Trophoblast cell (in vitro differentiated cells and primary cell): ENCODE data around the gene EARS2.
A peak's percentile ranks its signal among the peaks of the same experiment; 100 is the strongest.
"Not testable (repeated sequence)": the region's sequence is repeated elsewhere in the genome, so short reads cannot be mapped to it uniquely, and the experiment has no call there.

Experiments used
- DNase-seq, 2 donors: peaks; one replicate each; pipeline ENCODE4 v3.0.0-alpha.2; 2016
- H2AFZ ChIP-seq: 2 replicates; pipeline ENCODE4 v1.6.1; 2013; ENCODE audit warnings: low read length, moderate library complexity, mild to moderate bottlenecking; ENCODE audit not compliant: insufficient read depth, poor library complexity
- H2AK5ac ChIP-seq: 2 replicates; pipeline ENCODE4 v1.6.1; 2013; ENCODE audit warnings: mild to moderate bottlenecking, low read length
- H2BK120ac ChIP-seq: 2 replicates; pipeline ENCODE4 v1.6.1; 2013; ENCODE audit warnings: low read length, mild to moderate bottlenecking, moderate library complexity; ENCODE audit not compliant: insufficient read depth, poor library complexity
- H2BK12ac ChIP-seq: 2 replicates; pipeline ENCODE4 v1.6.1; 2013; ENCODE audit warnings: mild to moderate bottlenecking, low read length, moderate library complexity
- H2BK5ac ChIP-seq: 2 replicates; pipeline ENCODE4 v1.6.1; 2013; ENCODE audit warnings: low read length, low read depth, moderate library complexity, mild to moderate bottlenecking; ENCODE audit not compliant: poor library complexity
- H3K14ac ChIP-seq: 2 replicates; pipeline ENCODE4 v1.6.1; 2013; ENCODE audit warnings: mild to moderate bottlenecking, low read length
- H3K18ac ChIP-seq: 2 replicates; pipeline ENCODE4 v1.6.1; 2013; ENCODE audit warnings: mild to moderate bottlenecking, low read length
- H3K23ac ChIP-seq: 2 replicates; pipeline ENCODE4 v1.6.1; 2013; ENCODE audit warnings: low read length
- H3K27ac ChIP-seq: 2 replicates; pipeline ENCODE4 v1.5.1; 2013; ENCODE audit warnings: low read depth, mild to moderate bottlenecking, inconsistent platforms, low read length, moderate library complexity
- H3K27me3 ChIP-seq: 2 replicates; pipeline ENCODE4 v1.6.1; 2013; ENCODE audit warnings: inconsistent platforms, mild to moderate bottlenecking, low read length, moderate library complexity; ENCODE audit not compliant: insufficient read depth
- H3K36me3 ChIP-seq, 2 experiments: 1 replicate in 1 of 2; 2 replicates in 1 of 2; pipeline ENCODE4 v1.6.1; 2013; ENCODE audit warnings: low read length in 2 of 2, mild to moderate bottlenecking in 2 of 2, moderate library complexity in 1 of 2; ENCODE audit not compliant: insufficient read depth in 2 of 2, control insufficient read depth in 1 of 2
- H3K4ac ChIP-seq: 2 replicates; pipeline ENCODE4 v1.6.1; 2013; ENCODE audit warnings: low read depth, mild to moderate bottlenecking, low read length, moderate library complexity
- H3K4me1 ChIP-seq, 2 experiments: 1 replicate in 1 of 2; 2 replicates in 1 of 2; pipeline ENCODE4 v1.6.1; 2013; ENCODE audit warnings: low read length in 2 of 2, mild to moderate bottlenecking in 2 of 2, moderate library complexity in 1 of 2; ENCODE audit not compliant: insufficient read depth in 2 of 2, control insufficient read depth in 1 of 2
- H3K4me2 ChIP-seq: 2 replicates; pipeline ENCODE4 v1.6.1; 2013; ENCODE audit warnings: inconsistent platforms, mild to moderate bottlenecking, low read length, moderate library complexity
- H3K4me3 ChIP-seq: 2 replicates; pipeline ENCODE4 v1.5.1; 2013; ENCODE audit warnings: mild to moderate bottlenecking, low read depth, low read length, inconsistent platforms
- H3K79me1 ChIP-seq: one replicate; pipeline ENCODE4 v1.6.1; 2013; ENCODE audit warnings: low read length
- H3K79me2 ChIP-seq: 2 replicates; pipeline ENCODE4 v1.6.1; 2013; ENCODE audit warnings: low read length, mild to moderate bottlenecking; ENCODE audit not compliant: control insufficient read depth, insufficient read depth, poor library complexity
- H3K9ac ChIP-seq: 2 replicates; pipeline ENCODE4 v1.6.1; 2013; ENCODE audit warnings: mild to moderate bottlenecking, low read length
- H3K9me3 ChIP-seq: 2 replicates; pipeline ENCODE4 v1.6.1; 2013; ENCODE audit warnings: low read depth, mild to moderate bottlenecking, control low read depth, inconsistent platforms, low read length; ENCODE audit not compliant: insufficient read depth
- H4K12ac ChIP-seq: 2 replicates; pipeline ENCODE4 v1.6.1; 2013; ENCODE audit warnings: low read depth, mild to moderate bottlenecking, low read length, moderate library complexity
- H4K8ac ChIP-seq: 2 replicates; pipeline ENCODE4 v1.6.1; 2013; ENCODE audit warnings: low read depth, mild to moderate bottlenecking, low read length, moderate library complexity
- H4K91ac ChIP-seq: one replicate; pipeline ENCODE4 v1.6.1; 2013; ENCODE audit warnings: low read depth, mild to moderate bottlenecking, low read length, moderate library complexity
- WGBS: extraction: QIAGEN DNeasy Blood & Tissue Kit; methylation state at CpG from one replicate; pipeline ENCODE4 v1.1.7; 2013; ENCODE audit warnings: missing lambda C conversion rate; ENCODE audit not compliant: insufficient read length, insufficient coverage; ENCODE audit errors: extremely low coverage; 5-methylcytosine and 5-hydroxymethylcytosine counted together

EARS2 gene

DNA sequence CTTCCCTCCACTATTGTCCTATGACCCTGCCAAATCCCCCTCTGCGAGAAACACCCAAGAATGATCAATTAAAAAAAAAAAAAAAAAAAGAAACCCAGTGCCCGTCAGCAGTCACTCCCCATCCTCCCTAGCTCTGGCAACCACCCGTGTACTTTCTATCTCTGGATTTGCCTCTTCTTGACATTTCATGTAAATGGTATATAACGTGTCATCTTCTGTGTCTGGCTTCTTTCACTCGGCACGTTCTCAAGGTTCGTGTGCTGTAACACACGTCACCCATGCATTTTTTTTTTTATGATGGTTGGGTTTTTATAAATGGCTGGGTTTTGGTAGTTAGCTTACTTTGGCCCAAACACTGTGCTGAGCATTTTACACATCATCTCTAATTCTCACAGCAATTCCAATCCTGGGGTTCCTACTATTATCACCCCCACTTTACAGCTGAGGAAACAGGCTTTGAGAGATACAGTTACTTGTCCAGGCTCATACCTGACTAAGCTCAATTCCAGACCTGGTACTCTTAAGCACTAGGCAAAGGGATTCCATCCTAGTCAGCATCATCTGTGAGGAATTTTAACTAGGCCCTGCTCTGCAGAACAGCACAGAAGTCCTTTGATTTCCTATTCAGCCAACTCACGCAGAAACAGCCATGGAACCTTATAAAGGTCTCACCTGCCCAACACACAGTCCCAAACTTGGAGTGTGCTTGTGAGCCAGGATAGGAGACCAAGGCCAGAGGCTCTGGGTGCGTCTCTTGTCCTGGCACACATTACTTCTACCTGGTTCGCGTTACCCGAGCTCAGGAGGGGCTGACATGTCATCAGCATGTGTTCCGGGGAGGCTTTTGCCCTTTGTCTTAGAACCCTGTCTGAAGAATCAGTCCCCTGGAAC is 27.3 kb upstream of the EARS2 start:
- WGBS, result no CpG with 5 or more reads among the region's 14 CpGs
- H3K9me3 ChIP-seq, result no peaks in the 10 kb centered on the region
- H3K79me2 ChIP-seq, result no peaks in the 10 kb centered on the region
- H4K91ac ChIP-seq, result no peak overlapping the region
- no peaks in the 10 kb centered on the region for H3K27me3 ChIP-seq
- no peak overlapping the region for H2BK120ac ChIP-seq
- no peak overlapping the region for H2AK5ac ChIP-seq
- no peak overlapping the region for H3K27ac ChIP-seq
- H3K79me1 ChIP-seq, result no peaks in the 10 kb centered on the region
- H3K4me1 ChIP-seq, result no peaks in the 10 kb centered on the region
- H3K4ac ChIP-seq, result no peak overlapping the region
- H2AFZ ChIP-seq, result no peak overlapping the region
- H3K18ac ChIP-seq, result no peak overlapping the region
- no peak overlapping the region for H3K4me2 ChIP-seq
- no peak overlapping the region for H2BK5ac ChIP-seq
- H3K23ac ChIP-seq, result no peak overlapping the region
- no peak overlapping the region for H2BK12ac ChIP-seq
- H3K36me3 ChIP-seq, result peaks cover 33 to 47% of the 10 kb centered on the region in 2 experiments
- H3K14ac ChIP-seq, result no peak overlapping the region
- no peak overlapping the region for H4K8ac ChIP-seq
- no peak overlapping the region for H4K12ac ChIP-seq
- no peak overlapping the region for H3K9ac ChIP-seq
- DNase-seq, result peak in 1 of 2 donors; percentile 9
- H3K4me3 ChIP-seq, result no peak overlapping the region

DNA sequence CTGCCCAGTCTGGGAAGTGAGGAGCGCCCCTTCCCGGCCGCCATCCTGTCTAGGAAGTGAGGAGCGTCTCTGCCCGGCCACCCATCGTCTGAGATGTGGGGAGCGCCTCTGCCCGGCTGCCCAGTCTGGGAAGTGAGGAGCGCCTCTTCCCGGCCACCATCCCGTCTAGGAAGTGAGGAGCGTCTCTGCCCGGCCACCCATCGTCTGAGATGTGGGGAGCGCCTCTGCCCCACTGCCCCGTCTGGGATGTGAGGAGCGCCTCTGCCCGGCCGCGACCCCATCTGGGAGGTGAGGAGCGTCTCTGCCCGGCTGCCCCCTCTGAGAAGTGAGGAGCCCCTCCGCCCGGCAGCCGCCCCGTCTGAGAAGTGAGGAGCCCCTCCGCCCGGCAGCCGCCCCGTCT is 26.1 kb upstream of the EARS2 start:
- H3K4me3 ChIP-seq, H2BK120ac ChIP-seq, H3K18ac ChIP-seq, H3K79me2 ChIP-seq, H2BK5ac ChIP-seq, H3K79me1 ChIP-seq, H2AFZ ChIP-seq, H2BK12ac ChIP-seq, H4K12ac ChIP-seq, H3K9me3 ChIP-seq, H3K27me3 ChIP-seq, DNase-seq, H4K91ac ChIP-seq, H3K4me1 ChIP-seq, H4K8ac ChIP-seq, H3K4ac ChIP-seq, H3K4me2 ChIP-seq, H3K23ac ChIP-seq, H3K27ac ChIP-seq, H3K14ac ChIP-seq, H3K9ac ChIP-seq, H2AK5ac ChIP-seq: not testable (repeated sequence)
- WGBS, result no CpG with 5 or more reads among the region's 30 CpGs
- H3K36me3 ChIP-seq, result peaks cover 27 to 45% of the 10 kb centered on the region in 2 experiments

DNA sequence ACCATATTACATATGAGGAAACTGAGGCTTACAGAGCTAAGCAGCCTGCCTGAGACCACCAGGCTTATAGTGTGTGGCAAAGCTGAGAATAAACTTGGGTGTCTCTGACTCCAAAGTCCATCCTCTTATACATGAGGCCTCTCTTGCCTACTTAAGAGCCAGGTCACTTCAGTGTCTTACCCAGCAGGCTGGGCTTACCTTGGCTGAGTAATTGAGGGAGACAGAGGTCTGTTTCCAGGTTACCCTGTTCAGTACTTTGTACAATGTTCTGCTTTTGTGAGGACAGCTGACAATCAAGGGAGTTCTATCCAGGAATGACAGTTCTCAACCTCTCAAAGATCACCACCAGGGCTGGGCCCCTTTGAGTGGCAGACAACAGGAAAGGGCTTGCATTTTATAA is 24.6 kb upstream of the EARS2 start:
- Histone ChIP-seq H3K27ac (no peak overlapping the region), H3K9me3 (no peaks in the 10 kb centered on the region), H3K27me3 (no peaks in the 10 kb centered on the region), H3K4me3 (no peak overlapping the region), H3K18ac (no peak overlapping the region), H3K4ac (no peak overlapping the region), H2BK120ac (no peak overlapping the region), H3K79me2 (no peaks in the 10 kb centered on the region), H3K4me1 (no peaks in the 10 kb centered on the region), H2AFZ (no peak overlapping the region), H3K14ac (no peak overlapping the region), H2BK12ac (no peak overlapping the region), H2BK5ac (no peak overlapping the region), H4K91ac (no peak overlapping the region), H3K36me3 (peaks cover 20 to 37% of the 10 kb centered on the region in 2 experiments), H3K4me2 (no peak overlapping the region), H3K9ac (peak overlapping the region; percentile 54), H4K8ac (no peak overlapping the region), H3K79me1 (no peaks in the 10 kb centered on the region), H2AK5ac (no peak overlapping the region), H3K23ac (no peak overlapping the region), H4K12ac (no peak overlapping the region)
- DNase-seq, result no peak

DNA sequence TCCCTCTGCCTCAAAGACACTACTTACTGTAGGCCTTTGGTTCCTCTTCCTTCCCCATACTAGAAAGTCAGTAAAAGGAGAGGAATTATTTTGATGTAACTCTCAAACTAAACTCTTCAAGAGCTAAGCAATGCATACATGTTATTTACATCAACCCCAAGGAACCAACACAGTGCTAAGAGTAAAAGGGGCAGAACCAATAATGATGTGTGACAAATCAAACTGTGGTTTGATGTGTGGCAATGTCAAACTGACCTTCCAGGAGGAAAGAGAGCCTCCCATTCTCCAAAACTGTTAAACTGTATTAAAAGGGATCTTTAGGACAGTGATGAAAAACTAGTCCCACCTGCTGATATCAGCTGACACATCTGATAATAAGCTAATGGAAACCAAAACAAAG is 23.2 kb upstream of the EARS2 start:
- no peaks in the 10 kb centered on the region for H3K9me3 ChIP-seq
- no peak overlapping the region for H2BK12ac ChIP-seq
- no peaks in the 10 kb centered on the region for H3K4me1 ChIP-seq
- H3K23ac ChIP-seq, result no peak overlapping the region
- no peak overlapping the region for H2BK120ac ChIP-seq
- no peak overlapping the region for H3K27ac ChIP-seq
- no peak for DNase-seq
- H2AK5ac ChIP-seq, result no peak overlapping the region
- no peak overlapping the region for H4K91ac ChIP-seq
- H3K79me1 ChIP-seq, result no peaks in the 10 kb centered on the region
- H4K12ac ChIP-seq, result no peak overlapping the region
- H2AFZ ChIP-seq, result no peak overlapping the region
- no peak overlapping the region for H3K4me2 ChIP-seq
- H3K4me3 ChIP-seq, result no peak overlapping the region
- no peak overlapping the region for H3K18ac ChIP-seq
- no peak overlapping the region for H3K9ac ChIP-seq
- no peaks in the 10 kb centered on the region for H3K27me3 ChIP-seq
- no peak overlapping the region for H4K8ac ChIP-seq
- no peak overlapping the region for H3K4ac ChIP-seq
- peaks cover 15 to 36% of the 10 kb centered on the region in 2 experiments for H3K36me3 ChIP-seq
- H3K79me2 ChIP-seq, result no peaks in the 10 kb centered on the region
- H3K14ac ChIP-seq, result no peak overlapping the region
- no peak overlapping the region for H2BK5ac ChIP-seq
